IMR-90 (cell line): ENCODE data around the gene SESN3.

Experiments
- BHLHE40 ChIP-seq: fragments of 150-350 bp; IDR thresholded peaks from 2 replicates; pipeline ENCODE4 v1.6.1; 2016; ENCODE audit warnings: mild to moderate bottlenecking, low read depth, low read length
- CEBPB ChIP-seq: IDR thresholded peaks from 2 replicates; pipeline ENCODE4 v1.6.1; 2012; ENCODE audit warnings: low read depth, low read length, improper control_type of control experiment
- CTCF ChIP-seq: conservative IDR thresholded peaks from 2 replicates; pipeline ENCODE4 v1.5.1; 2012; ENCODE audit warnings: mild to moderate bottlenecking, low read depth, low read length, improper control_type of control experiment
- ELK1 ChIP-seq: fragments of 150-350 bp; IDR thresholded peaks from 2 replicates; pipeline ENCODE4 v1.6.1; 2016; ENCODE audit warnings: low read depth, mild to moderate bottlenecking, low read length, moderate library complexity, borderline replicate concordance
- FOS ChIP-seq: fragments of 150-350 bp; IDR thresholded peaks from 2 replicates; pipeline ENCODE4 v1.6.1; 2016; ENCODE audit warnings: low read depth, low read length
- MAFK ChIP-seq: IDR thresholded peaks from 2 replicates; pipeline ENCODE4 v1.6.1; 2012; ENCODE audit warnings: low read depth, low read length, improper control_type of control experiment
- MXI1 ChIP-seq: IDR thresholded peaks from 2 replicates; pipeline ENCODE4 v1.6.1; 2012; ENCODE audit warnings: low read depth, mild to moderate bottlenecking, low read length, moderate library complexity, borderline replicate concordance
- NFE2L2 ChIP-seq: fragments of 150-350 bp; IDR thresholded peaks from 2 replicates; pipeline ENCODE4 v1.6.1; 2016; ENCODE audit warnings: low read depth, mild to moderate bottlenecking, low read length
- POLR2A ChIP-seq: IDR thresholded peaks from 2 replicates; pipeline ENCODE4 v1.6.1; 2012; ENCODE audit warnings: mild to moderate bottlenecking, low read depth, low read length
- RAD21 ChIP-seq: IDR thresholded peaks from 2 replicates; pipeline ENCODE4 v1.6.1; 2012; ENCODE audit warnings: low read length, improper control_type of control experiment
- RCOR1 ChIP-seq: IDR thresholded peaks from 2 replicates; pipeline ENCODE4 v1.6.1; 2012; ENCODE audit warnings: mild to moderate bottlenecking, low read length, improper control_type of control experiment; ENCODE audit not compliant: insufficient replicate concordance
- RFX5 ChIP-seq: IDR thresholded peaks from 2 replicates; pipeline ENCODE4 v1.8.0; 2012; ENCODE audit warnings: low read depth, mild to moderate bottlenecking, low read length, moderate library complexity
- SMC3 ChIP-seq: fragments of 150-350 bp; IDR thresholded peaks from 2 replicates; pipeline ENCODE4 v1.6.1; 2016; ENCODE audit warnings: low read depth, mild to moderate bottlenecking, antibody characterized with exemption, low read length, moderate library complexity
- USF2 ChIP-seq: fragments of 150-350 bp; IDR thresholded peaks from 2 replicates; pipeline ENCODE4 v1.6.1; 2017; ENCODE audit warnings: mild to moderate bottlenecking, antibody characterized with exemption, low read length, low read depth

GRCh38 chr11:95128602-95129001 lies 102.4 kb downstream of the SESN3 start:
- TF ChIP-seq CTCF (no peak), RAD21 (no peak), POLR2A (no peak), RFX5 (no peak), SMC3 (no peak), MXI1 (no peak), FOS (no peak), MAFK (no peak), NFE2L2 (no peak), ELK1 (no peak), RCOR1 (no peak), CEBPB (no peak), BHLHE40 (no peak), USF2 (no peak)
